GM21737 (cell line): ENCODE results near the gene MEX3C.
A peak's percentile ranks its signal among the peaks of the same experiment; 100 is the strongest.

Source experiments
- ATAC-seq: cut with Tn5 transposase; IDR thresholded peaks from one replicate; pipeline ENCODE4 v1.9.1; 2021; ENCODE audit warnings: mild to moderate bottlenecking, moderate library complexity; ENCODE audit not compliant: unreplicated experiment

MEX3C gene

GRCh38 chr18:51154431-51155063 lies 42.9 kb downstream of the MEX3C start:
- no peak for ATAC-seq

- ATAC-seq, result peak; percentile 74
These were observed 43.7 kb downstream of the MEX3C start for GRCh38 chr18:51153659-51154371.

DNA sequence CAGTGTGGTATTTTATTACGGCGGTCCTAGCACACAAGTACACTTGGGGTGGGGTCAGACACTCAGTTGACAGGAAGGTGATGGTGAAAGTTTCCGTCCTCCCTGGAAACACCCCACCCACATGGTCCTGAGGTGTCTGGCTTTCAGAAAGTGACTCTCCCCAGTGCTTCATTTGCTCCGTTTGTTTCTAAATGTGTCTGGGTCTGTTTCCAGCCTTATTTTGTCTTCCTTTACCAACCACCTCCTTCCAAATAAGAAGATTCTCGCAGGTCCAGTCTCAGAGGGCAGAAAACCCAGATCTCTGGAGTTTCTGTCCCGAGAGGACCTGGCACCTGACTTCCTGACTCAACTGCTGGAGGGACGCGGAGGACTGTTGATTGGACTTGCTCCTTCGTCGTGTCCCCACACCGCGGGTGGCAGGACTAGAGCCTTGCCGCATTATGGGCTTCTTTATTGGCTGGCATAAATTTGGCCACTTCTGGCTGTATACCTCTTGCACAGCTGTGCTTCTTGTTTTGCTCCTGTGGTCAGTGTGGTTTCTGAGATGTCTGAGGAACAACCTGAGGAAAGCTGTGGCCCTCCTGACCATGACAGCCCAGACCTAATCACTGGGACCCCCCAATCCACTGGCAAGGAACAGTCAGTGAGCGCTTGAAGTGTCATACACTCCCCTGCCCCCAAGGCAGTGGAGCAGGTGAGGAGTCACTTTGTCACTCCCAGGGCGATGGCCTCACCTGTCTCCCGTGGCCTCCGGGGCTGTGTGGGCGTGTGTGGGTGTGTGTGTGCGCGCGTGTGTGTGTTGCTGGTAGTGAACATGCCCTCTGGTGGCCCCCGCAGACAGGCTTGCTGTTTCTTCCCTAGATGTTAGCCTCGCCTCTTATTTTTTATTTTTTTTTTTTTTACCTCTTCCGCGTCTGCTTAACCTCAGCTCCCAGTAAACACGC lies 45.6 kb downstream of the MEX3C start:
- ATAC-seq, result no peak

GRCh38 chr18:51151185-51151567 lies 46.3 kb downstream of the MEX3C start:
- ATAC-seq, result no peak

DNA sequence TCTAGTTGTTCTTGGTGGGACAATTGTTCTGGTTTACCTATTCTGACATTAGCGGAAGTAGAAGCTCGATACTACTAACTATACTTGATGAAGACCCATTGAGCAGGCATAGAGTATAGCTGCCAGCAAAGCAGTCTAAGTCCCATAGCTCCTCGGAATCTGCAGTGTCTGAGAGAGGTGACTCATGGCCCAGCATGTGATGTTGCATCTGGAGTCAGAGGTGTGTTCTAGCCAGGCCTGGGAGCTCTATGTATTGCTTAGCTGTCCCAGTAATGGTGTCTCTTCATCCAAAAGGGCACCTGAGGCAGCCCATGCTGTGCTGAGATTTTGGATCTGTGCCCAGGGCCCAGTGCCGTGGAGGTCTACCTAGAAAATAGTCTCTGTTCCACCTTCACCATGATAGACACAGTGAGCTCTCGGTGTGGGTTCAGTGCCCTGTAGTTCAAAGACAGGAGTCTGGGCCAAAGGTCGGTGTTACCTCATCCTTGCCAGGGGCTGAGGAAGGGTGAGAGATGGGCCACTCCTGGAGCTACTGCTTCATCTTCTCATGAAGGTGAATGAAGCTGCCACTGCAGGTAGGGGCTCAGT lies 47.3 kb downstream of the MEX3C start:
- no peak for ATAC-seq

DNA sequence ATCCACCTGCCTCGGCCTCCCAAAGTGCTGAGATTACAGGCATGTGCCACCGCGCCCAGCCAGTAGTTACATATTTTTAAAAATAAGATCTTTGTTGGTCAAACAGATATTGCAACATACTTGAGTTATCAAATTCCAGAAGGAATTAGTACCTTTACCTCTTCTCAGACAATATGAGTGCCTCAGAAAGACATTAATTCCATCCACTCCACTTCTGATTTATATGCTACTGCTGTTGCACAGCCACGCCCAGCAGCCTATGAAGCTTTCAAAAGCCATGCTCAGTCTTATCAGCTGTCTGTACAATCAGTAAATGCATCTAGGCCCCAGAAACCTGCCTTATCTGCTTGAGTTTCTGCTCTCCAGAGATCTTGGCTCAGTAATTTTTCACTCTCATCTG lies 47.8 kb downstream of the MEX3C start:
- no peak for ATAC-seq

- ATAC-seq, result no peak
These were observed 50.6 kb downstream of the MEX3C start for GRCh38 chr18:51146909-51147308.

DNA sequence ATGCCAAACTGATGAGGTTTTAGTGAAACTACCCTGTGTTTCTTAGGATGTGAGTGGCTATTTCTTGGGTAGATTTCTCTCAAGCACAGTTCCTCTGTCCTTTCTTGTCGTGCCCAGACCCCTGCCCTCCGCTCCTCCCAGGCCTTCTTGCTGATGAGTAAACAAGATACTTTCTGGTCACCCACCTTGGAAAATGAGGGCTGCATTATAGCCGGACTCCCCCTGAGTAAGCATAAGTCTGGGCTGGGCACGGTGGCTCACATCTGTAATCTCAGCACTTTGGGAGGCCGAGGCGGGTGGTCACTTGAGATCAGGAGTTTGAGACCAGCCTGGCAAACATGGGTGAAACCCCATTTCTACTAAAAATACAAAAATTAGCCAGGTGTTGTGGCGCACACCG lies 58.5 kb downstream of the MEX3C start:
- ATAC-seq, result no peak

DNA sequence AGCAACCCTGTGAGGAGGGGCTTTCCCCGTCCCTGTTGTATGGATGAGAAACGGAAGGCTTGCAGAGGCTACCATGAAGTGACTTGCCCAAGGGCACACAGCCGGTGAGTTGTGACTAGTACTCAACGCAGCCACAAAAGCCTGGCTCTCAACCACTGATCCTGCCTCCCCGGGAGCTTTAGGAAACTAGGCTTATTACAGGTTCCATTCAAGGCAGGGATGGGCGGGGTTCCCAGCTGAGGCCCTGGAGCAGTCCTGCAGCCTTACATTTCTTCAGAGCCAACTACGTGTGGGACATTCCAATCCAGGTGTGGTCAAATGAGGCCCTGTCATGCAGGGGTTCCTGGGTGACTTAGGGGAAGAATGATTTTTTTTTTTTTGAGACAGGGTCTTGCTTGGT lies 59.6 kb downstream of the MEX3C start:
- no peak for ATAC-seq

- ATAC-seq, result no peak
These were observed 60.3 kb downstream of the MEX3C start for GRCh38 chr18:51137026-51137729.

DNA sequence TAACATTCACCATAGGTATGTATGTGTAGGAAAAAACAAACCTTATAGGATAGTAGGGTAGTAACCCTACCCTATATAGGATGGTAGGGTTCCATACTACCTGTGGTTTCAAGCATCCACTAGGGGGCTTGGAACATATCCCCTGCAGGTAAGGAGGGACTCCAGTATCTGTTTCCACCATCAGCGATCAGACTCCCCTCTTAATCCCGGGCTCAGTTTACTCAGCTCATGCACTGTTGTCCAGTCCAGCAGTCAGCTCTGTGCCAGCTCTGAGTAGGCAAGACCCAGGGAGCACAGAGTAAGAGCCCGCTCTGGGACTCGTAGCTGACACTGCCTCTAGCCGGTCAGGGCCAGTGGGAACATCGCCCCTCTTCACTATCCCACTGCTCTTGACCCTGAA lies 61.7 kb downstream of the MEX3C start:
- ATAC-seq, result no peak

- no peak for ATAC-seq
These were observed 62.1 kb downstream of the MEX3C start for GRCh38 chr18:51135364-51135763.

GRCh38 chr18:51134721-51135120 lies 62.8 kb downstream of the MEX3C start:
- ATAC-seq, result no peak

DNA sequence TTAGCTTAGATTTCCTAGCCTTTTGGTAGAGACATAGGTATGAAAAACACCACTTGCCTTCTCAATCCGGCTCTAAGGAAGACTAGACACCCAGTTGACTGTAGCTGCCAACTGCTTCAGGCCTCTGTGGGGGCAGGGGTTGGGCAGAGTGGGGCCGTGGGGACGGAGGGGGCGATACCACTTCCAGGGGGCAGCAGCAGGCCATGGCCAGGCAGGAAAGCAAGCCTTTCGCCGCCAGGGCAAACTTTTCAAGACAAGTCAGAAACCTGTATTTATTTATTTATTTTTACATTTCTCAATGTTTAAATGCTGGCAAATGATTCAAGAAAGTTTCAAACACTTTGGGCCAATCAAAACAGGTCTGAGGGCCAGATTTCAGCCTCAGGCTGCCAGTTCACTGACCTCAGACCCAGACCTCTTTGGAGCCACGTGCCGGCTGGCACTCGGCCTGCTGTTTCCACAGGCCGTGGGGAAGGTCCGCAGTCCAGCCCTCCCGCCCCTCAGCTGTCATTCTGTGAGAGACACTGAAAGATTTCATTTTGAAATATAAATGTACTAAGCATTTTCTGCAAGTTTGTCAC lies 63.8 kb downstream of the MEX3C start:
- no peak for ATAC-seq

DNA sequence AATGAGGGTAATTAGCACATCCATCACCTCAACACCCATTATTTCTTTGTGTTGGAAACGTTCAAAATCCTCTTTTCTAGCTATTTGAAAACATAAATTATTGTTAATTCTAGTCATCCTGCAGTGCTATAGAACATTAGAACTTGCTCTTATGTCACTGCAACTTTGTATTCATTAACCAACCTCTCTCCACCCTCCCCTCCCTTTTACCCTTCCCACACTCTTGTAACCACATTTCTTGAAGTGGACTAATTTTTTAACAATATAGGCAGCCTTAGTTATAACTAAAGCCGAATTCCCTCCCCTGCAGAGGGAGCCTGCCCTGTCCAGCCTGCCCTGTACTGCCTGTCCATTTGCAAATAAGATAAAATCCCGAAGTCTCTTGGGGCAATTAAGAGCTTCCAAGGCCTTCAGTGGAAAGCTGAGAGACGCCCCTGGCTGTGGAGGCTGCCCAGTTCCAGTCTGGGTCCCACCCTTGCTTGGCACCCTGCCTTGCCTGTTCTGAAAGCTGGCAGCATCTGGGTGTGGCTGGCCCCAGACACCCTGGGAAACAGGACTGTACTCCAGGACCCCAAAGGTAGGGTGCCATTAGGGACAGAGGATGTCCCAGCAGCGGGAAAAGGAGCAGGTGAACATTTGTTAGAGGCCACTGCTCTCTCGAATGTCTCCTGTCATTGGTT lies 65.1 kb downstream of the MEX3C start:
- ATAC-seq, result no peak

- no peak for ATAC-seq
These were observed 68.9 kb downstream of the MEX3C start for GRCh38 chr18:51128533-51128932.

GRCh38 chr18:51127664-51128063 lies 69.8 kb downstream of the MEX3C start:
- ATAC-seq, result no peak

- ATAC-seq, result no peak
These were observed 71.5 kb downstream of the MEX3C start for GRCh38 chr18:51125976-51126375.
